PC-3 (cell line): ENCODE measurements around the gene DNAAF5. TPM values are rescaled to one million over a fixed set of nuclear protein-coding genes. Genes with fewer than 3 reads are reported as not detected.

Source experiments
- ATAC-seq: fragments of 200-7000 bp; cut with Tn5 transposase; 2 replicates; pipeline ENCODE4 v1.9.1; 2020; ENCODE audit warnings: mild to moderate bottlenecking, moderate library complexity
- BruUV-seq: library from RNA; stranded (reverse); fragments of 400-500 nt; replicated peaks from 2 replicates; lab custom pipeline; 2021; lab: Mats Ljungman, UMichigan
- CTCF ChIA-PET: fragments of 300-600 bp; sonication (Branson Sonifier 250); formaldehyde crosslinking; loops from one replicate; lab custom pipeline; 2022; ENCODE audit warnings: antibody characterized with exemption; lab: Charles Lee
- POLR2A ChIA-PET: fragments of 300-600 bp; sonication (Branson Sonifier 250); formaldehyde crosslinking; loops from one replicate; lab custom pipeline; 2022; ENCODE audit warnings: antibody characterized with exemption; ENCODE audit not compliant: unreplicated experiment; lab: Charles Lee
- DNase-seq: peaks from one replicate; pipeline ENCODE4 v3.0.0-alpha.2; 2015
- H2AFZ ChIP-seq: fragments of 300-600 bp; sonication (generic); 2 replicates; pipeline ENCODE4 v1.6.0; 2016; ENCODE audit warnings: antibody characterized with exemption, low read length
- H3F3A ChIP-seq: fragments of 300-600 bp; sonication (generic); one replicate; pipeline ENCODE4 v1.6.0; 2017; ENCODE audit warnings: antibody characterized with exemption, low read length, control low read depth, mild to moderate bottlenecking; ENCODE audit not compliant: unreplicated experiment
- H3K27ac ChIP-seq: fragments of 300-600 bp; sonication (generic); 2 replicates; pipeline ENCODE4 v1.5.1; 2016; ENCODE audit warnings: mild to moderate bottlenecking, low read length
- H3K27me3 ChIP-seq: fragments of 300-600 bp; sonication (generic); 2 replicates; pipeline ENCODE4 v1.6.1; 2016; ENCODE audit warnings: low read length, mixed read lengths
- H3K36me3 ChIP-seq: fragments of 300-600 bp; sonication (generic); 2 replicates; pipeline ENCODE4 v1.6.1; 2016; ENCODE audit warnings: low read depth, mixed run types, low read length, mixed read lengths
- H3K4me1 ChIP-seq: fragments of 300-600 bp; sonication (generic); 2 replicates; pipeline ENCODE4 v1.5.1; 2016; ENCODE audit warnings: low read length; ENCODE audit not compliant: insufficient read depth
- H3K4me2 ChIP-seq: fragments of 300-600 bp; sonication (generic); 2 replicates; pipeline ENCODE4 v1.6.0; 2016; ENCODE audit warnings: low read length
- H3K4me3 ChIP-seq: fragments of 300-600 bp; sonication (generic); 2 replicates; pipeline ENCODE4 v1.5.1; 2016; ENCODE audit warnings: mild to moderate bottlenecking, low read length, mixed read lengths
- H3K79me2 ChIP-seq: fragments of 300-600 bp; sonication (generic); 2 replicates; pipeline ENCODE4 v1.6.1; 2017; ENCODE audit warnings: low read length, mixed read lengths
- H3K9ac ChIP-seq: fragments of 300-600 bp; sonication (generic); 2 replicates; pipeline ENCODE4 v1.6.0; 2016; ENCODE audit warnings: mild to moderate bottlenecking, low read length
- H3K9me2 ChIP-seq: fragments of 300-600 bp; sonication (generic); replicated peaks from 2 replicates; pipeline ENCODE4 v1.6.1; 2016; ENCODE audit warnings: mixed run types, low read length, mixed read lengths
- H3K9me3 ChIP-seq: fragments of 300-600 bp; sonication (generic); 2 replicates; pipeline ENCODE4 v1.6.1; 2016; ENCODE audit warnings: low read length, mixed read lengths
- H4K20me1 ChIP-seq: fragments of 300-600 bp; sonication (generic); 2 replicates; pipeline ENCODE4 v1.6.1; 2016; ENCODE audit warnings: low read length, mixed read lengths
- EZH2 ChIP-seq: fragments of 300-600 bp; sonication (generic); IDR thresholded peaks from one replicate; pipeline ENCODE4 v1.6.1; 2017; ENCODE audit warnings: antibody characterized with exemption, mild to moderate bottlenecking, low read length; ENCODE audit not compliant: unreplicated experiment
- EZH2phosphoT487 ChIP-seq: fragments of 300-600 bp; sonication (generic); IDR thresholded peaks from 2 replicates; pipeline ENCODE4 v1.6.1; 2018; ENCODE audit warnings: mild to moderate bottlenecking, antibody characterized with exemption, low read length, borderline replicate concordance
- intact Hi-C: fragments of 100-400 bp; cut with micrococcal nuclease; formaldehyde crosslinking; loops from 2 replicates; pipeline ENCODE4 v1.9.0; 2023
- total RNA-seq: library from RNA; depleted of rRNA; stranded (reverse); fragments of >200 nt; gene quantifications from 2 replicates; pipeline ENCODE4 v1.2.3, GENCODE V29; 2014
- TF ChIP-seq, protein P1 (sequence below): fragments of 300-600 bp; sonication (generic); conservative IDR thresholded peaks from 2 replicates; pipeline ENCODE4 v1.5.1; 2017; ENCODE audit warnings: antibody characterized with exemption, low read depth, mild to moderate bottlenecking, low read length

Gene DNAAF5
- total RNA-seq, 1 experiment from 2014 or later: 66.3 TPM

DNA sequence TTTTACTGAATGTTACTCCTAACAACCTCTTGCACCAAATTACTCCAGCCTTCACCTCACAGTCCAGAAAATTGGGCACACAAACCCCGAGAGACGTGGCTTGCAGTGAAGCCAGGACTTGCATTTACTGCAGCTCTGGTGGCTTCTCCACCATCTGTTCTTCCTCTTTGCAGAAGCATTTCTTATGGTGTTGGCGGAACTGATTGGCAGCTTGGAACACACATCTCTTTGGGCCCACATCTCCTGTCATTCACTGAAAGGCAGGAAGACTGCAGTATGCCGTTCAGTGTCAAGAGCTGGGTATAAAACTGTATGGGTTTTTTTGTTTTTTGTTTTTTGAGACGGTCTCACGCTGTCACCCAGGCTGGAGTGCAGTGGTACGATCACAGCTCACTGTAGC is 38.9 kb downstream of the DNAAF5 start:
- no peaks in the 10 kb centered on the region for H3F3A ChIP-seq
- no peak overlapping the region for H2AFZ ChIP-seq
- no peak overlapping the region for H3K27ac ChIP-seq
- H3K9me2 ChIP-seq: no peaks in the 10 kb centered on the region
- ChIA-PET CTCF (no interaction called here), POLR2A (no interaction called here)
- DNase-seq: no peak
- TF ChIP-seq EZH2 (no peak), EZH2phosphoT487 (no peak)
- TF ChIP-seq, protein P1, sequence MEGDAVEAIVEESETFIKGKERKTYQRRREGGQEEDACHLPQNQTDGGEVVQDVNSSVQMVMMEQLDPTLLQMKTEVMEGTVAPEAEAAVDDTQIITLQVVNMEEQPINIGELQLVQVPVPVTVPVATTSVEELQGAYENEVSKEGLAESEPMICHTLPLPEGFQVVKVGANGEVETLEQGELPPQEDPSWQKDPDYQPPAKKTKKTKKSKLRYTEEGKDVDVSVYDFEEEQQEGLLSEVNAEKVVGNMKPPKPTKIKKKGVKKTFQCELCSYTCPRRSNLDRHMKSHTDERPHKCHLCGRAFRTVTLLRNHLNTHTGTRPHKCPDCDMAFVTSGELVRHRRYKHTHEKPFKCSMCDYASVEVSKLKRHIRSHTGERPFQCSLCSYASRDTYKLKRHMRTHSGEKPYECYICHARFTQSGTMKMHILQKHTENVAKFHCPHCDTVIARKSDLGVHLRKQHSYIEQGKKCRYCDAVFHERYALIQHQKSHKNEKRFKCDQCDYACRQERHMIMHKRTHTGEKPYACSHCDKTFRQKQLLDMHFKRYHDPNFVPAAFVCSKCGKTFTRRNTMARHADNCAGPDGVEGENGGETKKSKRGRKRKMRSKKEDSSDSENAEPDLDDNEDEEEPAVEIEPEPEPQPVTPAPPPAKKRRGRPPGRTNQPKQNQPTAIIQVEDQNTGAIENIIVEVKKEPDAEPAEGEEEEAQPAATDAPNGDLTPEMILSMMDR: no peak
- BruUV-seq: no TSS peak
- intact Hi-C loops: no loop called here
- no peaks in the 10 kb centered on the region for H3K4me1 ChIP-seq
- H3K9me3 ChIP-seq: no peaks in the 10 kb centered on the region
- no peaks in the 10 kb centered on the region for H3K79me2 ChIP-seq
- no peaks in the 10 kb centered on the region for H3K27me3 ChIP-seq
- H3K9ac ChIP-seq: no peak overlapping the region
- no peak for ATAC-seq
- peaks cover 6% of the 10 kb centered on the region; the same call in 1 of the 2 replicates for H3K36me3 ChIP-seq
- no peak overlapping the region for H3K4me2 ChIP-seq
- H4K20me1 ChIP-seq: no peaks in the 10 kb centered on the region
- H3K4me3 ChIP-seq: no peak overlapping the region

DNA sequence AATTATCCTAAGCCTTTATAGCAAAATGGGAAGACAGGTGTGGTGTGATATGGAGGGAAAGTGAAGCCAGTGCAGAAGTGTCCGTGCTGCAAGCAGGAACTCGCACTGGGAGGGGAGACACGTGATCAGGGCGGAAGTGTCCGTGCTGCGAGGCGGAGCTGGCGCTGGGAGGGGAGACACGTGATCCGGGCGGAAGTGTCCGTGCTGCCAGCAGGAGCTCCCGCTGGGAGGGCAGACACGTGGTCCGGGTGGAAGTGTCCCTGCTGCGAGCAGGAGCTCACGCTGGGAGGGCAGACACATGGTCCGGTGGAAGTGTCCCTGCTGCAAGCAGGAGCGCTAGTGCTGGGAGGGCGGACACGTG is 41.1 kb downstream of the DNAAF5 start:
- Histone ChIP-seq H3K9ac (no peak overlapping the region), H3K9me3 (no peaks in the 10 kb centered on the region), H3K9me2 (no peaks in the 10 kb centered on the region), H3K4me1 (no peaks in the 10 kb centered on the region), H3K4me3 (no peak overlapping the region), H3K27ac (no peak overlapping the region), H3F3A (no peaks in the 10 kb centered on the region), H3K36me3 (peaks cover 6% of the 10 kb centered on the region; the same call in 1 of the 2 replicates), H3K27me3 (no peaks in the 10 kb centered on the region), H3K4me2 (no peak overlapping the region), H3K79me2 (no peaks in the 10 kb centered on the region), H2AFZ (no peak overlapping the region), H4K20me1 (no peaks in the 10 kb centered on the region)
- DNase-seq (no peak), ATAC-seq (no peak)
- BruUV-seq: no TSS peak
- TF ChIP-seq EZH2 (no peak), EZH2phosphoT487 (no peak)
- TF ChIP-seq, protein P1: no peak
- intact Hi-C loops: no loop called here
- POLR2A ChIA-PET: interaction anchor here (0.6 kb wide), 1 partner anchor 515 kb away, joined by 7 read pairs; no protein-coding TSS in a partner anchor
- CTCF ChIA-PET: no interaction called here

DNA sequence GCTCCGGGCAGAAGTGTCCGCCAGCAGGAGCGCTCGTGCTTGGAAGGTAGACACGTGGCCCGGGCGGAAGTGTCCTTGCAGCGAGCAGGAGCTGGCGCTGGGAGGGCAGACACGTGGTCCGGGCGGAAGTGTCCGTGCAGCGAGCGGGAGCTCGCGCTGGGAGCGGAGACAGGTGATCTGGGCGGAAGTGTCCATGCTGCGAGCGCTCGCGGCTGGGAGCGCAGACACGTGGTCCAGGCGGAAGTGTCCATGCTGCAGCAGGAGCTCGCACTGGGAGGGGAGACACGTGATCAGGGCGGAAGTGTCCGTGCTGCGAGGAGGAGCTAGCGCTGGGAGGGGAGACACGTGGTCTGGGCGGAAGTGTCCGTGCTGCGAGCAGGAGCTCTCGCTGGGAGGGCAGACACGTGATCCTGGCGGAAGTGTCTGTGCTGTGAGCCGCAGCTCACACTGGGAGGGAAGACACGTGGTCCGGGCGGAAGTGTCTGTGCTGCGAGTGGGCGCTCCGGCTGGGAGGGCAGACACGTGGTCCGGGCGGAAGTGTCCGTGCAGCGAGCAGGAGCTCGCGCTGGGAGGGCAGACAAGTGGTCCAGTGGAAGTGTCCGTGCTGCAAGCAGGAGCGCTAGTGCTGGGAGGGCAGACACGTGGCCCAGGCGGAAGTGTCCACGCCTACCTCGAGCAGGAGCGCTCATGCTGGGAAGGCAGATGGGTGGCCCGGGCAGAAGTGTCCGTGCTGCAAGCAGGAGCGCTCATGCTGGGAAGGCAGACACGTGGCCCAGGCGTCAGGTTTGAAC is 41.6 kb downstream of the DNAAF5 start:
- TF ChIP-seq EZH2phosphoT487: no peak
- TF ChIP-seq, protein P1: no peak
- no peak for TF ChIP-seq EZH2
- no peaks in the 10 kb centered on the region for H3K9me3 ChIP-seq
- H3F3A ChIP-seq: no peaks in the 10 kb centered on the region
- H3K9me2 ChIP-seq: no peaks in the 10 kb centered on the region
- no peaks in the 10 kb centered on the region for H4K20me1 ChIP-seq
- no peak for DNase-seq
- H3K9ac ChIP-seq: no peak overlapping the region
- no peak overlapping the region for H3K27ac ChIP-seq
- POLR2A ChIA-PET: no interaction called here
- H3K4me2 ChIP-seq: no peak overlapping the region
- ATAC-seq: no peak
- CTCF ChIA-PET: no interaction called here
- no TSS peak for BruUV-seq
- no peak overlapping the region for H2AFZ ChIP-seq
- no peaks in the 10 kb centered on the region for H3K27me3 ChIP-seq
- peaks cover 6% of the 10 kb centered on the region; the same call in 1 of the 2 replicates for H3K36me3 ChIP-seq
- H3K4me3 ChIP-seq: no peak overlapping the region
- no peaks in the 10 kb centered on the region for H3K4me1 ChIP-seq
- intact Hi-C loops: no loop called here
- no peaks in the 10 kb centered on the region for H3K79me2 ChIP-seq
